ENCODE results near the gene PODN.

PODN gene

DNA sequence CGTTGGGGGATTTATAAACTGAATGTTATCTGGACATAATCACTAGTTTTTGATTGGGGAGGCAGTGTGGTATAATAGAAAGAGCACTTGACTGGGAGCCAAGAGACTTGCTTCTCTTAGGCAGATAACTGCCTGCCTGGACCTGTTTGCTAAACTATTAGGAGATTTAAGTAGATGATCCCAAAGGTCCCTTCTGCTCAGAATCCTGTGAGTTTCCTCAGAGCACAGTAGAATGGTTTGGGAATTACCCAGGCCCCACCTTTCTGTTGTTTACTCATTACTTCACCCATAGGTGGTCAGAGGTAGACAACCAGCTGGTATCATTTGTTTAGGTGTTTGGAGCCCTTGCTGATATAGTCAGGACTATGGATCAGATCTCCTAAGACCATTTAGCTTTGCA is 10.3 kb upstream of the PODN start:
- DNase-seq, result no peak

DNA sequence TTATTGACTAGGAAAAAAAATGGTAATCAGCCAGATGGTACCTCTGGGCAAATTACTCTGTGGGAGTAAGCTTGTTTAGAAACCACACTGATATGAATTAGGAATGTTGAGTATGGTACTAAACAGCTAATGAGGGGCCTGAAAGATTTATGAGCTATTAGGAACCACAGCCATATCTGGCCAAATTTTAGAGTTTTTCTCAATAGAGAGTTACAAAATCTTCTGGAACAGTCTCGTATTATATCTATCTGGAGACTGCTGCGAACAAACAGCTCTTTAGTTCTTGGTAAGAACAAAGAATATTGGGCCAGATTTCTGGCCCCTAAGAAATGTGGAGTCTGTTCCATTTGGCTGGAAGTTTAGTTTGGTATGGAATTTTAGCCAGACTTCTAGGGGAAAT is 4.9 kb upstream of the PODN start:
- no peak for DNase-seq

DNA sequence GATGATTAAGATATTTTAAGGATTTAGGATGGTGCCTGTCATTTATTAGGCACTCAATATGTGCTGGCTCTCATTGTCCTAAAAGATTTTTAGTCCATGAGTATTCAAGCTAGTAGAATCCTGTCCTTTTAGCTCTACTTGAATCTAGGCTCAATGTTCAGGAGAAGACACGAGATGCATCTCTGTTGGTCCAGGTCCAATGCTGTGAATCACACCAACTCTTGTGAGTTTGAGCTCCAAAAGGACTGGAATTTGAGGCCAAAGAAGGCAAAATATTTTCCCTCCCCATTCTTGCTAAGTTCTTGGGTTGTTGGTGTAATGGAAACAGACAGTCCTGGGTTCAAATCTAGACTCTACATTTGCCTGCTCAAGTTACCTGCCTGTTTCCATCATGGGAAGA is 1.4 kb upstream of the PODN start:
- no peak for DNase-seq

DNA sequence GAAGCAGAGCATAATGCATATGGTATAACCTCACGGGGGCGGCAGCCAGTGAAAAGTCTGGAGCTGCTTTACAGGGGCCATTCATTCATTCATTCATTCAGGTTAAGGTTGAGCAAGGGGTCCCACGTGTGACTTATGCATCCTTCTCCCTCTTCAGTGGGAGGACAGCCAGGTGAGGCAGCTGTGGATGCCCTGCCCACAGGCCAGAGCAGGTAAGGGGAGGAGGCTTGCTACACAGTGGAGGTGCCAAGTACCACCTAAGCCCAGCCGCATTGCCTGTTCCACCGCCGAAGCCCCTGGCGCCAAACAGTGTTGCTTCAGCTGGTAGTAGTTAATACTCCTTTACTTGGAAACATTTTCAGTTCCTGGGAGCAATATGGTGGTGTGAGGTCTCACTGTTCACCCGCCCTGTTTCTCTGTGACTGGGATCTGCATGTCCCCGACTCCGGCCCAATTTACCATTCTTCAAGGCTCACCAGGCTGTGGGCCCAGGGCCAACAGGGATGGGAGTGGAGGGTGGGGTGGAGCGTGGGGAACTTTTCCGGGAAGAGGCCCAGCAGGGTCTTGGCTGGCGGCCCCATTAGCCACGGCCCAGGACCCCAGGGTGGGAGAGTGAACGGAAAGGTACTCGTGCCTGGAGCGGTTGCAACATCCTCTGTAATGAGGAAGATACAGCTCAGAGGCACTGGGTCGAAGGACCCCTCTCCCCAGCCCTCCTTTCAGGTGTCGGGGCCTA is 722 bp upstream of the PODN start:
- DNase-seq, result no peak

DNA sequence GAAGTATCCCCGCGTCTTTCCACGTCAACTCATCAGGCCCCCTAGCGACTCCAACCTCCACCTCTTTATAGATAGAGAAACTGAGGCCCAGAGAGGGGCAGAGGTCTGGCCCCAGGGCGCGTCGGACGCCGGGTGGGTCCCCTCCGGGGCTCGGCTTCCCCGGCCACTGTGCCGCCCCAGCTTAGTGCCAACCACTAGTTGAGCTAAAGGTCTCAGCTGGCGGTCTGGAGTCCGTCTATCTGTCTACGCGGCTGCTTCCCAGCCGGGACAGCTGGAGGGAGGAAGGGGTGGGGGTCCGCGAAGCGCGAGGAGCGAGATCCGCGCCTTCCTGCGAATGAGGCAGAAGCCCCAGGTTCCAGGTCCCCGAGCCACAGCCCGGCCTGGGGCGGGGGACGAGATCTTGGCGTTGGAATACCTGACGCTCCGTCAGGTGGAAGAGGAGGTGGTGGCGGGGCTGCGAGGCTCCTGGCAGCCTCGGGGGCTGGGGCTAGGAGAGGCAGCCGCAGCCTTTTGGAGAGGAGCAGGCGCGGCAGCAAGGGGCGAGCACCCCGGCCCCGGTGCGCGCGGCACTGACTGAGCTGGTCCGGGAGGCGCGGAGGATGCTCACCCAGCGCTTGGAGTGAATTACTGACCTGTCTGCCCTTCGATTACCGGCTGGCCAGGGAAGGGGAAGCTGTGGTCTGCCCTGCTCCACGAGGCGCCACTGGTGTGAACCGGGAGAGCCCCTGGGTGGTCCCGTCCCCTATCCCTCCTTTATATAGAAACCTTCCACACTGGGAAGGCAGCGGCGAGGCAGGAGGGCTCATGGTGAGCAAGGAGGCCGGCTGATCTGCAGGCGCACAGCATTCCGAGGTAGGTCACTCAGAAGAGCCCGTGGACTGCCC is 937 bp downstream of the PODN start:
- DNase-seq, result no peak

DNA sequence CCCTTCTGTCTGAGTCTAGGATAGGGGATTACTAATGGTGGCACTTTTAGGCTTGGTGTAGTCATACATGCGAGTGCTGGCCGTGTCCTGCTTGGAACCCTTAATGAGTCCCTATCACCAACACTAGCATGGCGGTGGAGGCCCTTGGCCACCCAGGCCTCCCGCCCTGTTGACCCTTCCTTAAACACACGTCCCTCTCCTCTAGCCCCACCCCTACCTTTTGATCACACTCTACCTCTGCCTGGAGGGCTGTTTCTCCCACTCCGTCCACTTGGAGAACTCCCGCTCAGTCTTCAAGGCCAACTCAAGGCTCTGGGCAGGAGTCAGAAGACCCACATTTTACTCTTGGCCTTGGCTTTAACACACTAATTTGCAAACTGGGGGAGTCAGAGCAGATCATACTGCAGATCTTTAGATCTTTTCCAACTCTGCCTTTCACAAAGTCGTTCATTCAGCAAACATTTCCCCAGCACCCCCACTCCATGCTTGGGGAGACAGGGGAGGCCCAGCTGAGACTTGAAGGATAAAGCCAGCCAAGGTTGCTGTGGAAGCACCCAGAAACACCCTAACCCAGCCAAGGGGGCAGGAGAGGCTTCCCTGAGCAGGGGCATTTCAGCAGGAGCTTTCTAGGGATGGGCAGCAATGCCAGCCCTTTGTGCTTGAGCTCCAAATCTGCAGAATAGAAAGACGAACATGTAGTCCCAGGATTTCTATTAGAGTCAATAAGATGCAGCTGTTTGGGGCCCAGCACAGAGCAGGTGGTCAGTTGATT is 1.9 kb downstream of the PODN start:
- DNase-seq, result no peak

DNA sequence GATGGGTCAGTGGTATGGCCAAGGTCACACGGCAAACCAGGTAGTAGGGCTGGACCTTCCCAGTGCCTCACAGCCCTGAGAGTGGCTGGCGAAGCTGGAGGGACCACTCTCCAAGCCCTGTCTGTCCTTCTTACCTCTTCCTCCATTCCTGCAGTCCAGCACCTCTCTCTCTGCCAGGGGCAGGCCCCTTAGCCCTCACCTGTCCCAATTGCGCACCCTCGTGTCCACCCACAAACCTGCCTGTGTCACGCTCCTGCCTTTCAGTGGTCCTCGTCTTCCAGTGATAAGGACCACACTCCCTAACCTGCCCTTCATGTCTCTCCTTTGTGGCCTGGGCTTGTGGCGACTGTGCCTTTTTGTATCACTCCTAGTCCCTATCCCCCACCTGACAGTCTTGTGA is 3.4 kb downstream of the PODN start:
- DNase-seq, result no peak

DNA sequence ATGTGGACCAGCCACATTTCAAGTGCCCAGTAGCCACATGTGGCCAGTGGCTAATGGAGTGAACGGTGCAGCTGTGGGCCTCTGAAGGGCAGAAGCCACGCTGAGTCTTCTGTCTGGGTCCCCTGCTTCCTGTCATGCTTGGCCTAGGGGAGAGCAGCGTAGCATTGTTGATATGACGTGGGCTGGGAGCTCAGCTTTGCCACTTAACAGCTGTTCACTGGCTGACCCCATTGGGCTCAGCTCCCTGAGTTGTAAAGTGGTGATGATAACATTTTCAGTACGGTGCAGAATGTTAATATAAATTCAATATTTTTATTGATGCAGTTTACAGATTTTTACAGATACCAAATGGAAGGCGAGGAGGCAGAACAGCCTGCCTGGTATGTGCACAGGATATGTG is 4.5 kb downstream of the PODN start:
- DNase-seq, result no peak

DNA sequence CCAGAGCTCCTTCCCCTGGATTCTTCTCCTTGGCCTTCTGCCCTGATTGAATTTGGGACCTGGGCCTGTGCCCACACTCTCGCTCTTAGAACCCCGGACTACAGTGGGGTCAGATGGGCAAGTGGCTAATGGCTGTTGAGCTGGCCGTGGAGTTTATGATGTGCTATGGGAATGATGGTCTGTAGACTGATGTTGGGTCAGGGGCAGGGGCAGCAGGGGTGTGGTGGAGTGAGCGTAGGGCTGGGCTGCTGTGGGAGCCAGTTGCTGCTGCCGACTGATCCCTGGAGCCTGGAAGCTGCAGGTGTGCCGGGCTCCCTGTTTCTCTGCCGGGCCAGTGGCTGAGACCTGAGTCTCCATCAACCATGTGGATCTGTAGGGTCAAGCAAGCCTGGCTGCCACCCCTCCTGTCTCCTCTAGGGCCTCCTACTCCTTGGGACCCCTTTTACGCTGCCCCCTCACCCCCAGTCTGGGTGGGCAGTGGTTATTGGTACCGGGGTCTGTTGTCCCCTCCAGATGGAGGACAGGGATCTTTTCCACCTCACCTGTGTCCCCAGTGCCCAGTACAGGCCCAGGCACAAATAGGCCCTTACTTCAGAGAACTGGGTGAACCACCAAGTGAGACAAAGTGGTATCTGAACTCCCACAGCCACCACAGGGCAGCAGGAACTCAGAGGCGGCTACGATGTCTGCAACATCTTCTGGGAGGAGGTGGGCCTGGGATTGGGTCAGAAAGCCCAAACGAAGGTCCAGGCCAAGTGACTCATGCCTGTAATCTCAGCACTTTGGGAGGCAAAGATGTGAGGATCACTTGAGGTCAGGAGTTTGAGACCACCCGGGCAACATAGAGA is 5.1 kb downstream of the PODN start:
- DNase-seq, result no peak

DNA sequence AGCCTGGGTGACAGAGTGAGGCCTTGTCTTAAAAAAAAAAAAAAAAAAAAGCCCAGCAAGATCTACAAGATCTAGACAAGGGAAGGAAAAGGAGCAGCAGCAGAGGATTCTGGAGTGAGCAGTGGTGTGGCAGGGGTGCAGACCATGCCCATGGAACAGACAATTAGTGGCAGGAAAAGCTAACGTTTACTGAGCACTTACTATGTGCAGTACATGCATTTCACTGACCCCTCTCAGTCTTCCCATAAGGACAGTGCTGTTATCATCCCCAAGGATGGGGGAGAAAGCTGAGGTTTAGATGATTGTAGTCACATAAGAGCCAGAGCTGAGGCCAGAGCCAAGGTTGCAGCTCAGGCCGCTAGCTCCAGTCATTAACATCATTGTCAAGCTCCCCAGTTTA is 5.9 kb downstream of the PODN start:
- DNase-seq, result no peak

DNA sequence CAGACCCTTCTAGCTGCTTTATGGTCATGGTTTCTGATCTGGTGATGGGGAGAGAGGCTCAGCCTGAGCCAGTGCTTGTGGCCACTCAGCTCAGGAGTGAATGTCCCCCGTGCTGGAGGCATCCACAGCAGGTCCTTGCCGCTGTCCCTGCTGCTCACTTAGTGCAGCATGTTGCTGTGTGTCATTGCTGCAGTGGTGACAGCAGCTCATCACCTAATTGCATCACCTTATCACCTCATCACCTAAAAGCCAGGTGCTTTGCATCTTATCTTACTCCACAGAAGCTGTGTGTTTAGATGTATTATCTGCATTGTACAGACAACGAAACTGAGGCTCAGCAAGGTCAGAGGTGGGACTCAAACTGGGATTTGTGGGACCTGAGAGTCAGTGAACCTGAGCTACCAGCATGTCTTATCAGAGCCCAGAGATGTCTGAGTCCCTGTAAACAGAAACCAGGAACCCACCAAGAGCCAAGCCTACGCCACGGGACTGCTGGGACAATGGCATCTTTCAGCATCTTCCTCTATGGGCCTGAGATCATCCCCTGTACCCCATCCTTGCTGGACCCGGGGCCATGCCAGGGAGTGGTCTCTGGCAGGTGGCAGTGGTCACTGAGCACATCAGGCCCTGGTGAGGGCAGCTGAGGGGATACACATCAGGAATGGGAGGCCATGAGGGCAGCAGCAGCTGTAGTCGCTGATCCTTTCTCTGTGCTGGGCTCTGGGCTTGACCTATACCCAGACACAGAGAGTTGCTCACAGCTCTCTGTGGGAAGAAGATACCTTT is 6.5 kb downstream of the PODN start:
- no peak for DNase-seq

DNA sequence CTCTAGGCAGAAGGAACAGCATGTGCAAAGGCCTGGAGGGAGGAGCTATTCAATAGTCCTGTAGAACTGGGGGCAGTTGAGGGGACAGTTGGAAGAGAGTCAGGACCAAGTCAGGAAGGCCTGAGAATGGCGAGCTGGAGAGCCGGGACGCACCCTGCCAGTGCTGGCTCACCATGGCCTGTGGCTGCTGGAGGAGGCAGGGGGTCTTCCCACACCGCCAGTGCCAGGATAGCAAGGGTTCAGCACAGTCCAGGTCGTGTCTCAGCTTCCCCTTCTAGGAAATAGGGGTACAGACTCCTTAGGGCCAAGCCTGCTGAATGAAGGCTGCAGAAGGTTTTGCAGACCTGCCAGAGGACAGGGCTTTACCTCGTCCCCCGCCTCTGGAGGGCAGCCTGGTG is 7.3 kb downstream of the PODN start:
- DNase-seq, result no peak

DNA sequence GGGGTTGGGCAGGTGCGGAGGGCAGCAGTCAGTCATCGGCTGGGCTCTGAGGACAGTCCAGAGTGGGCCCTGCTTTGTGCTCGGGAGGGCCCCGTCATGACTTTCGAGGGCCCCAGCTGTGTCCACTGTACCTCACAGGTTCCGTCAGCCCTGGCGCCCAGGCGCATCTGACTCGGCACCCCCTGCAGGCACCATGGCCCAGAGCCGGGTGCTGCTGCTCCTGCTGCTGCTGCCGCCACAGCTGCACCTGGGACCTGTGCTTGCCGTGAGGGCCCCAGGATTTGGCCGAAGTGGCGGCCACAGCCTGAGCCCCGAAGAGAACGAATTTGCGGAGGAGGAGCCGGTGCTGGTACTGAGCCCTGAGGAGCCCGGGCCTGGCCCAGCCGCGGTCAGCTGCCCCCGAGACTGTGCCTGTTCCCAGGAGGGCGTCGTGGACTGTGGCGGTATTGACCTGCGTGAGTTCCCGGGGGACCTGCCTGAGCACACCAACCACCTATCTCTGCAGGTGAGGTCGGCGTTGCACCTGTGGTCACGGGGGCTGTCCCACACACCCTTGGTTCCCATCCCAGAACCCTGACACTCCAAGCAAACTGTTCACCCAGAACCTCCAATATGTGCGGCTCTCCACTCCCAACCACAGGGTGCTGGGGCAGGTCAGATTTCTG is 7.8 kb downstream of the PODN start:
- DNase-seq, result no peak

DNA sequence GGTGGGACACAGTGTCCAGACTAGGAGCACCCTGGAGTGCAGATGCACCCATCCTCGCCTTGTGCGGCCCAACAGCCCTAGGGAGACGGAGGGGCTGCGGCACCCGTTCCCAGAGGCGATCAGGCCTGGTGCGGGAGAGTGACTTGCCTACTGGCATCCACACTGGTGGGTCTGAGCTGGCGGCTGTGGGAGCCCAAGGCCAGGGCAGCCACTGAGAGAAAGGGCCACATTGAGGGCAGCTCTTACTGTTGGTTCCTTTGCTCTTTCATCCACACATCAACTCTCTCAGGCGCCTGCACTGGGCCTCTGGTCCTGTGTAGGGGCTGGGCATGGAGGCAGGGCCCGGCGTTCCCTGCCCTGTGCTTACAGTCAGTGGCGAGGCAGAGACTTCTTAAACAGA is 8.6 kb downstream of the PODN start:
- no peak for DNase-seq

DNA sequence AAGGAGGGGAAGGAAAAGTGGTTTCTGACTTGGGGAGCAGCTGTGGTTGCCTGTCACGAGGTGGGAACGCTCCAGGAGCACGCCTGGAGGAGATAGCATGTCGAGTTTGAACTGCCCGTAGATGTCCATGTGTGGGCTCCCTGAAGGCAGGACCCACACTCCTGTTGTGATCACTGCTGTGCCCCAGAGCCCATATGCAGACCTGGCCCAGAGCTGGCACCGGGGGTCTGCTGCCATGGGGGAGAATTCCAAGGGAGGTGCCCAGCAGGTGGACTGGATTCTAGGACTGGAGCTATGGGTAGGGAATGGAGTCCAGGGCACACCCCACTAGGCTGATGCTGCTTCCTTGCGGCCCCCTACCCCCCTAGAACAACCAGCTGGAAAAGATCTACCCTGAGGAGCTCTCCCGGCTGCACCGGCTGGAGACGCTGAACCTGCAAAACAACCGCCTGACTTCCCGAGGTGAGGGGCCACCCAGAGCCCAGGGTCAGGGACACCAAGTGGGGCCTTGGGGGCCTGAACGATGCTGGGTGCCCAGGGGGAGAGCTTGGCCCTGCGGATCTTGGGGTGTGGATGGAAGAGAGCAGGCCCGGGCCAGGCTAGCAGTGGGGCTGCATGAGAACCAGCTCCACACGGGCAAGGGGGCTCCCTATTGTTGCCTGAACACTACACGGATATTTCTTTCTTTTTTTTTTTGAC is 9.3 kb downstream of the PODN start:
- DNase-seq, result no peak

DNA sequence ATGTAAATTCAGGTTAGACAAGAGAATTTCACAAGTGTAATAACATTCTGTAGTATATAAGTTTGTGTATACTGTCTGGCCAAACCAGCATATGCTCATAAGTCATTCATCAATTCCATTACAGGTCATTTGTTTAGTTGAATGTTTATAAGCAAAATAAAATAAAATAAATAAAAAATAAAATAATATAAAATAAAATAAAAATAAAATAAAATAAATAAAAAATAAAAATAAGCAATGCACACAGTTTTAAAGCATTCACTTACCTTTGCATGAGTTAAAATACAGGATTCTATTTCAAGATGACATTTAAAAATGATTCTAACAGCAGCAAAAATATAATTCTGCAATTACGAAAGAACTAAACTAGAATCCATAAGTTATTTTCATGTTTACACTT is 9.9 kb downstream of the PODN start:
- DNase-seq, result no peak

DNA sequence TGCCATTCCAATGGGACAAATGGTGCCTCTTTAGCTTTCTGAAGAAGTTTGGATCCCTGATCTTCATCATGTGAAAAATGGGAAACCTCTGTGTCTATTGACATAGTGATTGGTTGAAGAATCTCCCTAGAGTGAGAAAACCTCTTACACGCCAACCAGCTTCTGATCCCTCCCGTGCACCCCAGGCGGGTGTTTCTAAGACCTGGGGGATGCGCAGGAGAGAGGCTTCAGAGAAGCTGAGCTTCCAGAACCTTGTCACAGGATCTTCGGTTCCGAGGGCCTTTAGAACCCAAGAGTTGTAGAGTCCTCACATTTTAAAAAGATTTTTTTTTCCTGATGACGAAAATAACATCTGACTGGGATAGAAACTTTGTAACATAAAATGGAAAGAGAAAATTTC is 11.3 kb downstream of the PODN start:
- no peak for DNase-seq

DNA sequence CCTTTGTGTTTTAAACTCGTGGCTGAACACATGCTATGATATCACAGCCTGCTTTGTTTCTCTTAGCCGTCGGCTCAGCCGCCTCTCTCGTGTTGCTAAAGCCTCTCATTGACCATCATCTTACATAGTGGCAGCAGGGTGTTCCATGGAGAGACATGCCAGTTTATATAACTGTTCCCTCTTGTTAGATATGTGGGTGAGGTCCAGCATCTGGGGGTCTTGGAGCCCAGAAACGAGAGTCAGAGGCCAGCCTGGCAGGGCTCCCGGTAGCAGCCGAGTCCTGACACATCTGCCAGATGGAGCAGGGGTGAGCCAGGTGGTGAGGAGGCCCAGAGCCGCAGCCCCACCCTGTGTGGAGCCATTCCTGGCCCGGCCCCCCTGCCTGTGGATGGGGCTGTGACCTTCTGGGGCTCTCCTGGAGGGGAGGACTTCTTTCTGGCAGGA is 11.9 kb downstream of the PODN start:
- DNase-seq, result peak in 10 of 51 donors; percentile 9 to 42 (median 14)

Data from hypothalamus (tissue), 51 donors.